SK-N-SH (cell line): ENCODE measurements around the gene PLEKHH1.

Experiments used
- CTCF ChIP-seq: fragments of 200-600 bp; sonication (generic); IDR thresholded peaks from 2 replicates; pipeline ENCODE4 v1.6.1; 2017; ENCODE audit warnings: antibody characterized with exemption, mild to moderate bottlenecking, moderate library complexity
- RFX5 ChIP-seq: IDR thresholded peaks from 2 replicates; pipeline ENCODE4 v1.6.1; 2012; ENCODE audit warnings: mild to moderate bottlenecking, improper control_type of control experiment, low read length

- TF ChIP-seq CTCF: no peak
- TF ChIP-seq RFX5: no peak
Observed at GRCh38 chr14:67512463-67513310, 20.4 kb upstream of the PLEKHH1 start.
